HepG2 (cell line): ENCODE measurements around the gene MED1. TPM values are rescaled to one million over a fixed set of nuclear protein-coding genes. Genes with fewer than 3 reads are reported as not detected.
A peak's percentile ranks its signal among the peaks of the same experiment; 100 is the strongest.

ENCODE experiments used
- ATF3 ChIP-seq: sonication (generic); formaldehyde crosslinking; IDR thresholded peaks from 2 replicates; pipeline ENCODE4 v1.4.0; 2020; ENCODE audit warnings: missing genetic modification reagents
- ATF7 ChIP-seq, 2 experiments: fragments of 450-650 bp in 1 of 2; sonication (generic) in 1 of 2; formaldehyde crosslinking in 1 of 2; IDR thresholded peaks; 2 replicates each; pipeline versions ENCODE4 v1.4.0 to v1.6.1; 2016 to 2020; ENCODE audit warnings: antibody characterized with exemption in 1 of 2, mild to moderate bottlenecking in 1 of 2, missing genetic modification reagents in 1 of 2
- HOXD1 ChIP-seq: sonication (generic); formaldehyde crosslinking; IDR thresholded peaks from 2 replicates; pipeline ENCODE4 v1.5.0; 2020; ENCODE audit warnings: missing genetic modification reagents
- SIN3A ChIP-seq: IDR thresholded peaks from 2 replicates; pipeline ENCODE4 v1.6.1; 2011; ENCODE audit warnings: low read depth, mild to moderate bottlenecking, control low read depth, low read length, borderline replicate concordance
- SOX6 ChIP-seq, 2 experiments: fragments of 450-650 bp in 1 of 2; sonication (generic) in 1 of 2; formaldehyde crosslinking in 1 of 2; IDR thresholded peaks; 2 replicates each; pipeline versions ENCODE4 v1.4.0 to v1.6.1; 2017 to 2020; ENCODE audit warnings: antibody characterized with exemption in 1 of 2, mild to moderate bottlenecking in 1 of 2, missing genetic modification reagents in 1 of 2
- ZNF407 ChIP-seq: sonication (generic); formaldehyde crosslinking; IDR thresholded peaks from one replicate; pipeline ENCODE4 v1.5.1; 2020; ENCODE audit warnings: mild to moderate bottlenecking, missing genetic modification reagents; ENCODE audit errors: not compliant biosample characterization
- ZNF646 ChIP-seq: sonication (generic); formaldehyde crosslinking; IDR thresholded peaks from 2 replicates; pipeline ENCODE4 v1.9.0; 2021; ENCODE audit warnings: mild to moderate bottlenecking, missing genetic modification reagents
- ZNF841 ChIP-seq: sonication (generic); formaldehyde crosslinking; IDR thresholded peaks from 2 replicates; pipeline ENCODE4 v1.8.1; 2023; ENCODE audit warnings: missing genetic modification reagents, borderline replicate concordance
- polyA plus RNA-seq, 8 experiments: library from polyadenylated mRNA; depleted of rRNA in 3 of 8; stranded (reverse) in 7 of 8; unstranded in 1 of 8; fragments of >200 nt; fragmentation: Illumina TruSeq in 4 of 8; extraction: Trizol in 4 of 8; gene quantifications; 2 replicates each; pipeline versions ENCODE4 v1.2.1 to v1.2.3, GENCODE V29; 2011 to 2016; ENCODE audit warnings: low read depth in 4 of 8, missing spikeins in 1 of 8, mixed read lengths in 1 of 8; ENCODE audit not compliant: insufficient read depth in 1 of 8
- total RNA-seq, 5 experiments: library from RNA; depleted of rRNA; stranded (reverse); fragments of >200 nt; fragmentation: Illumina TruSeq; extraction: Trizol; gene quantifications; 2 replicates each; pipeline ENCODE4 v1.2.3, GENCODE V29; 2016; ENCODE audit warnings: low read depth in 1 of 5

Gene MED1
- total and polyA plus RNA-seq, 2 of the 13 experiments (the other 11 are each of a cell fraction or from before 2014, with no cell fraction given) = 37.5 to 40.1 TPM

GRCh38 chr17:39400547-39401411 lies 50.3 kb downstream of the MED1 start (continued):
- 0 out of 2 replicates have a peak, but pooled peaks have one; percentile 32 for TF ChIP-seq ZNF646
- 0 out of 2 replicates have a peak, but pooled peaks have one; percentile 33 for TF ChIP-seq SIN3A
- no peak for TF ChIP-seq SOX6 (IDR thresholded peaks at IDR 0.05)
- 0 out of 2 replicates have a peak, but pooled peaks have one; percentile 2 for TF ChIP-seq SOX6 (CRISPR knock-in tag; IDR thresholded peaks at IDR 0.05)
- TF ChIP-seq ZNF407 (CRISPR knock-in tag) = no peak
- peak; percentile 35; the same call in 1 of the 2 replicates for TF ChIP-seq ATF3 (CRISPR knock-in tag)
- peak; percentile 55; the same call in 1 of the 2 replicates for TF ChIP-seq HOXD1 (CRISPR knock-in tag)
- no peak for TF ChIP-seq ATF7 (IDR thresholded peaks at IDR 0.05)
- TF ChIP-seq ATF7 (CRISPR knock-in tag; IDR thresholded peaks at IDR 0.05) = 0 out of 2 replicates have a peak, but pooled peaks have one; percentile 25
- 0 out of 2 replicates have a peak, but pooled peaks have one; percentile 30 for TF ChIP-seq ZNF841 (CRISPR knock-in tag)
